AG09319 (cell line): ENCODE measurements around the gene FHL5.
"Not testable (repeated sequence)": the region's sequence is repeated elsewhere in the genome, so short reads cannot be mapped to it uniquely, and the experiment has no call there.

Experiments
- DNase-seq: peaks from one replicate; pipeline ENCODE4 v3.0.0-alpha.2; 2010; ENCODE audit warnings: low read depth; ENCODE audit errors: extremely low read depth
- CTCF ChIP-seq: IDR thresholded peaks from 2 replicates; pipeline ENCODE4 v1.5.1; 2011; ENCODE audit warnings: low read depth, mild to moderate bottlenecking, inconsistent platforms, low read length, moderate library complexity

The FHL5 gene

DNA sequence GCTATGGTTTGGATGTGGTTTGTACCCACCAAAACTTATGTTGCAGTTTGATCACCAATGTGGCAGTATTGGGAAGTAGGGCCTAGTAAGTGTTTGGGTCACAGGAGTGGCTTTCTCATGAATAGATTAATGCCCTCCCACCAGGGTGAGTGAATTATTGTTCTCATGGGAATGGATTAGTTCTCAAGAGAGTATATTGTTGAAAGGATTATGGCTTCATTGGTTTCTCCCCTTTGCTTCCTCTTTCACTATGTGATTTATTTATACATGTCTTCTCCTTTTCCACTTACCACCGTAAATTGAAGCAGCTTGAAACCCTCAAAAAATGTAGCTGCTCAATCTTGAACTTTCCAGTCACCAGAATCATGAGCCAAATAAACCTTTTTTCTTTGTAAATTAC, 30.5 kb upstream of the FHL5 start:
- DNase-seq: no peak

DNA sequence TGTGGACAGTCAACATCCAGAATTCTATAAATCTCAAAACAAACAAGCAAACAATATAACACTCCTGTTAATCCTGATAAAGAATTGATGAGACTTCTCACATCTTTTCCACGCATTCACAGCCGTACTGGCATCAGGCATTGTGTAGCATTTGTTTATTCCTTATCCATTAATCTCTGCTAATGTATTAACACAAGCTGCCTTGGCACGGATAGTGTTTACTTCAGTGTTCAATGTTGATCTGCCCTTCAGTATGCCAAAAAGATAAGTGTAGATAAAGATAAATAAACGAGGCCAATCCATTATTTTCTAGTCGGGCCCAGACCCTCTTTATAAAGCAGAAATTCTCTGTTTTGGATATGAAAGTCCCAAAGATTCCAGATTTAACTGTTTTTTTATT, 25.2 kb upstream of the FHL5 start:
- TF ChIP-seq CTCF: no peak

More for the DNA sequence above, 30.5 kb upstream of the FHL5 start:
- no peak for TF ChIP-seq CTCF

GRCh38 chr6:96542702-96543101, 20.2 kb upstream of the FHL5 start:
- DNase-seq: no peak
- peak; percentile 18 for TF ChIP-seq CTCF

More for the DNA sequence above, 25.2 kb upstream of the FHL5 start:
- no peak for DNase-seq

DNA sequence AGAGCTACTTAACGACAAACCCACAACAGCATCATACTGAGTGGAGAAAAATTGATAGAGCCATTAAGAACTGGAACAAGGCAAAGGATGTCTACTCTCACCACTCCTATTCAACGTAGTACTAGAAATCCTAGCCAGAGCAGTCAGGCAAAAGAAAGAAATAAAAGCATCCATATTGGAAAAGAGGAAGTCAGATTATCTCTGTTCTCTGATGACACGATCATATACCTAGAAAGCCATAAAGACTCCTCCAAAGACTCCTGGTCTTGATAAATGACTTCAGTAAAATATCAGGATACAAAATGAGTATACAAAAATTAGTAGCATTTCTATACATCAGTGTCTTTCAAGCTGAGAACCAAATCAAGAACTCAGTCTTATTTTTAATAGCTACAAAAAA, 17.0 kb upstream of the FHL5 start:
- no peak for DNase-seq
- TF ChIP-seq CTCF: no peak

GRCh38 chr6:96547654-96548053, 15.3 kb upstream of the FHL5 start:
- no peak for DNase-seq
- no peak for TF ChIP-seq CTCF

DNA sequence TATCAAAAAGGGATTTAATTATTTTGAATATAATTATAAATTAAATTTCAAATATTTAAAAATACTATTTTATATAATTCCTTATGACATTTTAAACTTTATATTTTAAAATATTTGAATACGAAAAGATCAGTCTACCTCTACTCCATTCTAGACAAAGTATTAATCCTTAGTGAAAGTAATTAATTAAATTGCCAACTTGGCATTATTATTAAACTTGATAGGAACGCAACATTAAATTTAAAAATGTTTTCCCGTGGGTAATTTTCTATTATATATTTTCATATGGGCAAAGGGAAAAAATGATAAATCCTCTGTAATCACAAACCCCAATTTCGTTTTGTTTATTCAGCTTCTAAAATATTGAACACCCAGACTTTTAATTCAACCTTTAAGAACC, 8.4 kb upstream of the FHL5 start:
- DNase-seq: no peak
- no peak for TF ChIP-seq CTCF

DNA sequence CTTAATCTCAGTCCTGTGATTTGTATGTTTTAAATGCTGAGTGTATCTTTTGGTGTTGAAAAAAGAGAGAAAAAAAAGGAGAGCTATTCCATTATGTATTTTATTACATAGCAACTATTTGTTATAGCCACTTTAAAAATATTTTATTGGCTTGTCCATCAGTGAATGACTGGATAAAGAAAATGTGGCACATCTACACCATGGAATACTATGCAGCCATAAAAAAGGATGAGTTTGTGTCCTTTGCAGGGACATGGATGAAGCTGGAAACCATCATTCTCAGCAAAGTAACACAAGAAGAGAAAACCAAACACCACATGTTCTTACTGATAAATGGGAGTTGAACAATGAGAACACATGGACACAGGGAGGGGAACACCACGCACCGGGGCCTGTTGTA, 3.2 kb upstream of the FHL5 start:
- DNase-seq: not testable (repeated sequence)

GRCh38 chr6:96563853-96564252, 925 bp downstream of the FHL5 start:
- DNase-seq: no peak
- TF ChIP-seq CTCF: no peak
